Activated CD4-positive, alpha-beta T cell treated with anti-CD3 and anti-CD28 coated beads for 36 hours (primary cell): ENCODE measurements around the gene SYCE1. TPM values are rescaled to one million over a fixed set of nuclear protein-coding genes. Genes with fewer than 3 reads are reported as not detected.
A peak's percentile ranks its signal among the peaks of the same experiment; 100 is the strongest.
"Not testable (repeated sequence)": the region's sequence is repeated elsewhere in the genome, so short reads cannot be mapped to it uniquely, and the experiment has no call there.

Experiments used
- ATAC-seq: fragments of 200-7000 bp; cut with Tn5 transposase; one replicate; pipeline ENCODE4 v1.10.0; 2021; ENCODE audit warnings: mild to moderate bottlenecking, moderate library complexity
- CTCF ChIA-PET: fragments of 350-600 bp; sonication (Branson Sonifier 250); formaldehyde crosslinking; loops from one replicate; lab custom pipeline; 2021; ENCODE audit warnings: antibody characterized with exemption; lab: Charles Lee
- POLR2A ChIA-PET: fragments of 350-600 bp; sonication (Branson Sonifier 250); formaldehyde crosslinking; loops from one replicate; lab custom pipeline; 2021; ENCODE audit warnings: antibody characterized with exemption, inconsistent platforms; lab: Charles Lee
- DNase-seq: peaks from one replicate; pipeline ENCODE4 v3.0.0-alpha.2; 2020
- H3K27ac Mint-ChIP-seq: one replicate; pipeline ENCODE4 v1.8.0; 2021; ENCODE audit warnings: mixed read lengths
- H3K27me3 Mint-ChIP-seq: one replicate; pipeline ENCODE4 v1.8.0; 2021; ENCODE audit warnings: mixed read lengths
- H3K36me3 Mint-ChIP-seq: one replicate; pipeline ENCODE4 v1.8.0; 2021; ENCODE audit warnings: low read depth, mixed read lengths
- H3K4me1 Mint-ChIP-seq: one replicate; pipeline ENCODE4 v1.8.0; 2021; ENCODE audit warnings: mixed read lengths
- H3K4me3 Mint-ChIP-seq: one replicate; pipeline ENCODE4 v1.8.0; 2021; ENCODE audit warnings: mild to moderate bottlenecking, moderate library complexity, mixed read lengths
- H3K9me3 Mint-ChIP-seq: one replicate; pipeline ENCODE4 v1.8.0; 2021; ENCODE audit warnings: low read depth, mixed read lengths
- intact Hi-C, 2 experiments: fragments of 100-400 bp; cut with DNase I in 1 of 2; cut with micrococcal nuclease in 1 of 2; formaldehyde crosslinking; loops; one replicate each; pipeline versions ENCODE4 v1.14.2 to v1.15.1; 2022 to 2024; cut with DNase I, micrococcal nuclease
- total RNA-seq, 2 experiments: library from RNA; stranded (reverse); gene quantifications; one replicate each; pipeline ENCODE4 v1.2.3, GENCODE V29; 2021

Gene SYCE1, protein sequence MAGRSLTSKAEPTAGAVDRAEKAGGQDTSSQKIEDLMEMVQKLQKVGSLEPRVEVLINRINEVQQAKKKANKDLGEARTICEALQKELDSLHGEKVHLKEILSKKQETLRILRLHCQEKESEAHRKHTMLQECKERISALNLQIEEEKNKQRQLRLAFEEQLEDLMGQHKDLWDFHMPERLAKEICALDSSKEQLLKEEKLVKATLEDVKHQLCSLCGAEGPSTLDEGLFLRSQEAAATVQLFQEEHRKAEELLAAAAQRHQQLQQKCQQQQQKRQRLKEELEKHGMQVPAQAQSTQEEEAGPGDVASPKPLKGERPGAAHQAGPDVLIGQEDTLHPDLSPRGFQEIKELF
- total RNA-seq, result under 1 TPM; 0.19 to 0.66 TPM

GRCh38 chr10:133565441-133566294 is at the start of gene SYCE1:
TSS of gene SYCE1 (minus strand) at chr10:133565583. CDS start at chr10:133565529, 54 bp downstream.
- Mint-ChIP-seq H3K36me3 (no peaks in the 10 kb centered on the region), H3K27ac (no peak within 1 kb of the TSS), H3K4me3 (no peak within 1 kb of the TSS), H3K27me3 (peaks cover 10% of the 10 kb centered on the region), H3K9me3 (no peaks in the 10 kb centered on the region), H3K4me1 (no peaks in the 10 kb centered on the region)
- DNase-seq (peak; percentile 14), ATAC-seq (no peak)
- CTCF ChIA-PET, result no interaction called here
- intact Hi-C loops, result no loop called here
- POLR2A ChIA-PET, result no interaction called here

GRCh38 chr10:133614830-133615580 is 49.6 kb upstream of the SYCE1 start:
- ChIA-PET CTCF (interaction anchor here (1.3 kb wide), 1 partner anchor 17 kb away, joined by 3 read pairs; no protein-coding TSS in a partner anchor), POLR2A (no interaction called here)
- intact Hi-C loops, result no loop called here
- no peaks in the 10 kb centered on the region for H3K4me1 Mint-ChIP-seq
- H3K4me3 Mint-ChIP-seq, result no peak overlapping the region
- H3K27me3 Mint-ChIP-seq, result peaks cover 9% of the 10 kb centered on the region
- no peak overlapping the region for H3K27ac Mint-ChIP-seq
- H3K36me3 Mint-ChIP-seq, result no peaks in the 10 kb centered on the region
- ATAC-seq (no peak), DNase-seq (no peak)
- H3K9me3 Mint-ChIP-seq, result peaks cover 9% of the 10 kb centered on the region

GRCh38 chr10:133613699-133614098 is 48.3 kb upstream of the SYCE1 start:
- H3K27me3 Mint-ChIP-seq, result peaks cover 14% of the 10 kb centered on the region
- DNase-seq (no peak), ATAC-seq (no peak)
- POLR2A ChIA-PET, result no interaction called here
- H3K9me3 Mint-ChIP-seq, result peaks cover 12% of the 10 kb centered on the region
- CTCF ChIA-PET, result interaction anchor here (0.7 to 1.6 kb wide), 2 partner anchors 19 to 542 kb away, joined by 3 to 5 read pairs; no protein-coding TSS in a partner anchor
- no peak overlapping the region for H3K27ac Mint-ChIP-seq
- H3K4me3 Mint-ChIP-seq, result no peak overlapping the region
- intact Hi-C loops, result no loop called here
- no peaks in the 10 kb centered on the region for H3K4me1 Mint-ChIP-seq
- H3K36me3 Mint-ChIP-seq, result no peaks in the 10 kb centered on the region

DNA sequence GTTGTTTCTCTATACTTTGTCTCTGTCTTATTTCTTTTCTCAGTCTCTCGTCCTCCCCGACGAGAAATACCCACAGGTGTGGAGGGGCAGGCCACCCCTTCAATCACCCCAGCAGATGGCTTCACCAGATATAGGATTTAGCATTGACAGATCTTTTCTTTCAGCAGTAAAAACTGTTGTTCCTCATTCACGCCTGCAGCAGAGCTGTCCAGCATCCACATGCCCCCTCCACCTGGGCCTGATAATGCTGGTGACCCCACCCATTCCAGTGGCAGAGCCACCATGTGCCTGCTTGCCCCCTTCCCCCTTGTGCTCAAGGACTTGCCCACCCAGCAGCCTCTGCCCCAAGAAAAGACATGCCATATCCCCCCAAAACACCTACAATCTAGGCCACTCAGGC is 45.7 kb upstream of the SYCE1 start:
- ChIA-PET CTCF (no interaction called here), POLR2A (no interaction called here)
- Mint-ChIP-seq H3K27ac (no peak overlapping the region), H3K27me3 (peaks cover 29% of the 10 kb centered on the region), H3K4me3 (no peak overlapping the region), H3K36me3 (no peaks in the 10 kb centered on the region), H3K9me3 (peaks cover 16% of the 10 kb centered on the region), H3K4me1 (no peaks in the 10 kb centered on the region)
- intact Hi-C loops, result no loop called here
- DNase-seq (no peak), ATAC-seq (no peak)

DNA sequence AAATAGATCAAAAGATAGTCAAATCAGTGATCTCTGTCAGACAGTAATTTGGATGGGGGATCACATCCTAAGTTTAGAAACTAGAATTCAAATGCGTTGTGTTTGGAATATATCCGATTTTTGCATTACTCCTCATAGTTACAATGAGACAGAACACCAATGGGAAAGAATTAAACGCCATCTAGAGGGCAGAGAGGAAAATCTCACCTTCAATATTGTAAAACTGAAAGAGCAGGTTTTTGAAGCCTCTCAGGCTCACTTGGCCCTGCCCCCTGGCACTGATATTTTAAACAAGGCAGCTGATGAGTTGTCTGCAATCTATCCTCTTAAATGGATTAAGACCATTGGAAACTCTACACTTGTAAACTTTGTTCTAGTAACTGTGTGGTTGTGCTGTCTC is 43.5 kb upstream of the SYCE1 start:
- H3K9me3 Mint-ChIP-seq, result peaks cover 16% of the 10 kb centered on the region
- no peaks in the 10 kb centered on the region for H3K4me1 Mint-ChIP-seq
- intact Hi-C loops, result no loop called here
- no peak overlapping the region for H3K27ac Mint-ChIP-seq
- DNase-seq, result no peak
- ChIA-PET CTCF (no interaction called here), POLR2A (no interaction called here)
- H3K36me3 Mint-ChIP-seq, result no peaks in the 10 kb centered on the region
- no peak for ATAC-seq
- no peak overlapping the region for H3K4me3 Mint-ChIP-seq
- peaks cover 42% of the 10 kb centered on the region for H3K27me3 Mint-ChIP-seq

DNA sequence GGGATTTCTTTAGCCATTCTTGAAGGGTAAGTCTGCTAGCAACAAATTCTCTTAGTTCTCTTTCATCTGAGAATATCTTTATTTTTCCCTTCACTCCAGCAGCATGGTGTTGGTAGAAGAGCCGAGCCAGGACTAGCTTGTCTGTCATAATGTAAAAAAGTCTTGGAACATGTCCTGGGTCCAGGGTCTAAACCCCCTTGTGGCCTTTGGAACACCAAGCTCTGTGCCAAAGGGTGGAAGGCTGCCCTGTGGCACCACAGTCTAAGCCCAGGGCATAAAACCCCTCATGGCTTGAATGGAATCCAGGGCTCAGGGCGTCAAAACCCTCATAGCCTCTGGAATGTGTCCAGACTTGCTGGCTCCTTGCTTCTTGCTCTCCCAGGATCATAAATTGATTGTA is 38.1 kb upstream of the SYCE1 start:
- H3K27ac Mint-ChIP-seq, POLR2A ChIA-PET, ATAC-seq, H3K4me3 Mint-ChIP-seq, H3K36me3 Mint-ChIP-seq, intact Hi-C loops, H3K9me3 Mint-ChIP-seq, CTCF ChIA-PET, H3K4me1 Mint-ChIP-seq, DNase-seq: not testable (repeated sequence)
- peaks cover 54% of the 10 kb centered on the region for H3K27me3 Mint-ChIP-seq

DNA sequence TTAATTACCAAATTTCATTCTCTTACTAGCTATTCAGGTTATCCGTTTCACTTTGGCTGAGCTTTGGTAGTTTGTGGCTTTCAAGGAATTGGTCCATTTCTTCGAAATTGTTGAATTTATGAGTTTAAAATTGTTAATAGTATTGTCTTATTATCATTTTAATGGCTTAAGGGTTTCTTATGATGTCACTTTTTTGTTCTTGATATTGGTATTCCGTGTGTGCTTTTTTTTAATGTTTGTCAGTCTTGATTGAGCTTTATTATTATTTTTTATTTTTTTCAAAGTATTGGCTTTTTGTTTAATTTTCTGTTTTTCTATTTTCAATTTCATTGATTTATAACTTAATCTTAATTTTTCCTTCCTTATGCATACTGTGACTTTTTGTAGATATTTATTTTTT is 35.3 kb upstream of the SYCE1 start:
- ATAC-seq (no peak), DNase-seq (no peak)
- Mint-ChIP-seq H3K4me3 (no peak overlapping the region), H3K27me3 (peaks cover 50% of the 10 kb centered on the region), H3K27ac (no peak overlapping the region), H3K4me1 (no peaks in the 10 kb centered on the region), H3K36me3 (no peaks in the 10 kb centered on the region), H3K9me3 (no peaks in the 10 kb centered on the region)
- CTCF ChIA-PET, result no interaction called here
- POLR2A ChIA-PET, result no interaction called here
- intact Hi-C loops, result no loop called here

DNA sequence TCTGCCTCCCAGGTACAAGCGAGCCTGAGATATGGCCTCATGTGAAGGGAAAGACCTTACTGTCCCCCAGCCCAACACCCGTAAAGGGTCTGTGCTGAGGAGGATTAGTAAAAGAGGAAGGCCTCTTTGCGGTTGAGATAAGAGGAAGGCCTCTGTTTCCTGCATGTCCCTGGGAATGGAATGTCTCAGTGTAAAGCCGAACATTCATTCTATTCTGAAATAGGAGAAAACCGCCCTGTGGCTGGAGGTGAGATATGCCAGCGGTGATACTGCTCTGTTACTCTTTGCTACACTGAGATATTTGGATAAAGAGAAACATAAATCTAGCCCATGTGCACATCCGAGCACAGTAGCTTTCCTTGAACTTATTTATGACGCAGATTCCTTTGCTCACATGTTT is 34.5 kb upstream of the SYCE1 start:
- POLR2A ChIA-PET, H3K9me3 Mint-ChIP-seq, H3K4me3 Mint-ChIP-seq, CTCF ChIA-PET, H3K4me1 Mint-ChIP-seq, H3K27ac Mint-ChIP-seq, DNase-seq, intact Hi-C loops, ATAC-seq, H3K36me3 Mint-ChIP-seq: not testable (repeated sequence)
- peaks cover 50% of the 10 kb centered on the region for H3K27me3 Mint-ChIP-seq

DNA sequence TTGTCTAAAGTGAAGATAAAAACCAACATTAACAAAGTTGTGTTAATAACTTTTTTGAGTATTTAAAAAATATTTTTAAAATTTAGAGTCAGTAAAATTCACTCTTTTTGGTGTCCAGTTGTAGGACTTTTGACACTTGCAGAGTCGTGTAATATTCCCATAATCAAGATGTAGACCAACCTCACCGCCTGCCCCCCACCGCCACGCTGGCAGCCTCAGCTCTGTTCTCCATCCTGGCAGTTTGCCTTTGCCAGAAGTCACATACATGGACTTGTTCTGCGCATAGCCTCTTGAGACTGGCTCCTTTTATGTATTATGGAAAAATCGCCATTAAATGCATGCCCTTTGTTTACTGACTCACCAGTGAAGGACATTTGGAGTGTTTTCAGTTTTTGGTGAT is 27.3 kb upstream of the SYCE1 start:
- DNase-seq (no peak), ATAC-seq (no peak)
- H3K36me3 Mint-ChIP-seq, result no peaks in the 10 kb centered on the region
- no peak overlapping the region for H3K4me3 Mint-ChIP-seq
- no peak overlapping the region for H3K27ac Mint-ChIP-seq
- H3K4me1 Mint-ChIP-seq, result no peaks in the 10 kb centered on the region
- H3K9me3 Mint-ChIP-seq, result no peaks in the 10 kb centered on the region
- ChIA-PET POLR2A (no interaction called here), CTCF (no interaction called here)
- intact Hi-C loops, result no loop called here
- H3K27me3 Mint-ChIP-seq, result peaks cover 17% of the 10 kb centered on the region

GRCh38 chr10:133590970-133591359 is 25.6 kb upstream of the SYCE1 start:
- H3K27me3 Mint-ChIP-seq, result peaks cover 9% of the 10 kb centered on the region

DNA sequence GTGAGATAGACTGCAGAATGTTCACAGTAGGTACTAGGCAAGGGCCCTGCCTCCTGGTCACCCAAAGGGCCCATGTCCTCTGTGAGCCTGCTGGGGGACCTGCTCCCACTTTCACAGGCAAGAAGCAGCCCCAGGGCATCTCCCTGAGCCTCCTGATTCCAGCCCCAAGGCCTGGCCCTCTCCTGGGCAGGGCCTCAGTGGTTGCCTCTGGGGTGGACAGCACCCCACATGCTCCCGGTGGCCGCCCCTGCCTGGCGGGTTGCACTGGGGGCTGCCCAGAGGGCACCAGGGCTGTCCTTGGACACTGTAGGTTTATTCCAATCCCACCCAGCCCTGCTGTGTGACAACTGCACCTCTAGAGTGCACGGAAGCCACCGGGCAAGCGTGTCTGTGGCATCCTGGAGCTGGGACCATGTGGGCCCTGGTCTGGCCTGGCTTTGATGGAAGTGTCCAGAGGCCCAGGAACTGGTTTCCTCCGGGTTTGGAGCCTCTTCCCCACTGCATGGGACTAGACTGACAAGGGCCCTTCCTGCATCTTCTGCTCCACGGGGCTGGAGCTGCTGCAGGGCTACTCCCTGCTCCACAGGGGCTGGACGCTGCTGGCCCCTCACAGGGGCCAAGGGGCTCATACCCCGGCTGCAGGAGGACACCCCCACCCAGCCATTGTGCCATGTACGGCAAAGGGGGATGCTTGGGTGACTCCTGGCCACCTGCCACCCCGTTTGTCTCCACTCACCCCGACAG is 25.0 kb upstream of the SYCE1 start:
- peaks cover 7% of the 10 kb centered on the region for H3K27me3 Mint-ChIP-seq
- no peaks in the 10 kb centered on the region for H3K4me1 Mint-ChIP-seq
- no peak overlapping the region for H3K4me3 Mint-ChIP-seq
- ATAC-seq, result no peak
- DNase-seq, result no peak
- no peaks in the 10 kb centered on the region for H3K36me3 Mint-ChIP-seq
- no peak overlapping the region for H3K27ac Mint-ChIP-seq
- POLR2A ChIA-PET, result no interaction called here
- CTCF ChIA-PET, result no interaction called here
- H3K9me3 Mint-ChIP-seq, result no peaks in the 10 kb centered on the region
- intact Hi-C loops, result no loop called here

More at GRCh38 chr10:133590970-133591359, 25.6 kb upstream of the SYCE1 start:
- ATAC-seq, result no peak
- intact Hi-C loops, result no loop called here
- Mint-ChIP-seq H3K4me1 (no peaks in the 10 kb centered on the region), H3K9me3 (no peaks in the 10 kb centered on the region), H3K27ac (no peak overlapping the region), H3K4me3 (no peak overlapping the region), H3K36me3 (no peaks in the 10 kb centered on the region)
- no peak for DNase-seq
- ChIA-PET POLR2A (no interaction called here), CTCF (no interaction called here)
